ENCODE measurements around the gene METTL2B.
"Not testable (repeated sequence)": the region's sequence is repeated elsewhere in the genome, so short reads cannot be mapped to it uniquely, and the experiment has no call there.

The METTL2B gene

DNA sequence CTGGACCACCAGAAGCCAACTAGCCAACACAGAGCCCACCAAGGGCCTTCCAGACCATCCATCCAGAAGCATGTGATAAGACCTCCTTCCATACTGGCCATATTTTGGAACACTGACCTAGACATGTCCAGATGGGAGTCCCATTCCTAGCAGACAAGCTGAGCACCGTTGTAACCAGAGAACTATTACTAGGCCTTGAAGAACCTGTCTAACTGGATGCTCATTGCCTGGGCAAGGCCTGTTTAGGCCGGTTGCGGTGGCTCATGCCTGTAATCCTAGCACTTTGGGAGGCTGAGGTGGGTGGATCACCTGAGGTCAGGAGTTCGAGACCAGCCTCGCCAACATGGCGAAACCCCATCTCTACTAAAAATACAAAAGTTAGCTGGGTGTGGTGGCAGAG lies 19.2 kb upstream of the METTL2B start:
- not testable (repeated sequence) for H3K27me3 ChIP-seq (ENCODE audit: low read depth, low read length); H3K27ac ChIP-seq (ENCODE audit: low read length); H3K9me3 ChIP-seq (ENCODE audit: control insufficient read depth in 1 of 2, low read length in 2 of 2); H3K36me3 ChIP-seq (ENCODE audit: control insufficient read depth in 1 of 2, insufficient read depth in 2 of 2, low read length in 2 of 2)
- Histone ChIP-seq H3K4me3 (ENCODE audit: low read depth in 1 of 2, low read length in 2 of 2) (peak overlapping the region in 1 of 2 donors; percentile 13), H3K4me1 (ENCODE audit: control insufficient read depth in 1 of 2, insufficient read depth in 2 of 2, low read length in 2 of 2) (peaks cover 18 to 36% of the 10 kb centered on the region in 2 donors)

DNA sequence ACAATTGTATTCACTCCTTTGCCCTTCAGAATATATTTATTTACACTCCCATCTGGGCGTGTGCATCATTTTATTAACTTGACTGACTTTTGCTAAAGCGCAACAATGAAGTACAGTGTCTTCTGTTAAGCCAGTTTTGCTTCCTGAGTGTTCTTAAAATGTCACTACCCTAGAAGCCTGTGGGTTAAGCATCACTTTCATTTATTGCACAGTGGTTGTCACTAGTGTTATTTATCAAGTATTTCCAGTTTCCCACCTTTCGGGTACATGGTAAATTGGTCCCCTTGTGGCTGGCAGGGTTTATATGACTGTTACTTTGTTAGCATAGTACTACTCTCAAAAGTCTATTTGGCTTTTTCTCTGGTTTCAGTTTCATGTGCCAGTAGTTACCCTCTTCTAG lies 17.6 kb upstream of the METTL2B start:
- H3K4me1 ChIP-seq (ENCODE audit: control insufficient read depth in 1 of 2, insufficient read depth in 2 of 2, low read length in 2 of 2), result peaks cover 12 to 32% of the 10 kb centered on the region in 2 donors
- H3K27ac ChIP-seq (ENCODE audit: low read length), result peak overlapping the region; percentile 25
- no peak overlapping the region for H3K4me3 ChIP-seq (ENCODE audit: low read depth in 1 of 2, low read length in 2 of 2)
- H3K9me3 ChIP-seq (ENCODE audit: control insufficient read depth in 1 of 2, low read length in 2 of 2), result no peaks in the 10 kb centered on the region
- H3K27me3 ChIP-seq (ENCODE audit: low read depth, low read length), result no peaks in the 10 kb centered on the region
- H3K36me3 ChIP-seq (ENCODE audit: control insufficient read depth in 1 of 2, insufficient read depth in 2 of 2, low read length in 2 of 2), result no peaks in the 10 kb centered on the region

DNA sequence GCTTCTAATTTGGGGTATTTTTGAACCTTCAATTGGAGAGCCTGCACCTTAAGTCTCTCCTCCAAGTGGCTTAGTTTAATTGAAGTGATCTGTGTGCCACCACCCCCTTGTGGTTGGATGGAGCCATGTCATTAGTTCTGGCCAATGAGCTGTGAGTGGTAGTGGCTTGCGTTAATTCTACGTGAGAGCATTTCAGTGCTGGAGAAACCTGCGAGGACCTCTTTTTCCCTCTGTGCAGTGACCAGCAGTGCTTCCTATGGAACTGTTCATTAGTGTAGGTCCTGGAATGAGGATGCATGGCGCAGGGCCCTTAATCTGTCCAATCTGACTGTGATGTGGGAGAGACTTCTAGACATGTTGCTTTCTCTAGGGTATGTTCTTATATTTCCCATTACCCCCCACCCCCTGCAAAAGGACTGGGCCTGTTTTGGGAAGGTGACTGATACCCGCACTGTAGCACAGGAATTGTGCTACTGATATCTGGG lies 17.1 kb upstream of the METTL2B start:
- Histone ChIP-seq H3K27me3 (ENCODE audit: low read depth, low read length) (no peaks in the 10 kb centered on the region), H3K9me3 (ENCODE audit: control insufficient read depth in 1 of 2, low read length in 2 of 2) (no peaks in the 10 kb centered on the region), H3K4me3 (ENCODE audit: low read depth in 1 of 2, low read length in 2 of 2) (no peak overlapping the region), H3K36me3 (ENCODE audit: control insufficient read depth in 1 of 2, insufficient read depth in 2 of 2, low read length in 2 of 2) (no peaks in the 10 kb centered on the region), H3K27ac (ENCODE audit: low read length) (no peak overlapping the region), H3K4me1 (ENCODE audit: control insufficient read depth in 1 of 2, insufficient read depth in 2 of 2, low read length in 2 of 2) (peaks cover 9 to 27% of the 10 kb centered on the region in 2 donors)

DNA sequence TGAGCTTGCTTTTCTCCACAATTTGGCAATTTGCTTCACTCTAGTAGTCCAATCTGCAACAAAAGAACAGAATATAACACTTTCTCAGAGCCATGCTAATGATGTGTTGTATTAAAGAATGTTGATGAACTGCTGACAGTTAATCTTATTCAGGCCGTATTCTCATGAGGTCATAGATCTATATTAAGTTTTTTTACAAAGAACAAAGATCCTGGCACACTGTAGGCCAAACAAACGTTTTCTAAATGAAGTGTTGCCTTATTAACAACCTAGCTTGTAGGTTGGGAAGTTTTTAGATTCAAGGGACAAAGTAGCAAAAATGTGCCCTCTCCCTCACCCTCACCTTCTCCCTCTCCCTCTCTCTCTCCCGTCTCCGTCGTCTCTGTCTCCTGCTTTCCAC lies 14.1 kb upstream of the METTL2B start:
- no peak overlapping the region for H3K27ac ChIP-seq (ENCODE audit: low read length)
- H3K4me1 ChIP-seq (ENCODE audit: control insufficient read depth in 1 of 2, insufficient read depth in 2 of 2, low read length in 2 of 2), result peaks cover 8 to 9% of the 10 kb centered on the region in 2 donors
- no peaks in the 10 kb centered on the region for H3K36me3 ChIP-seq (ENCODE audit: control insufficient read depth in 1 of 2, insufficient read depth in 2 of 2, low read length in 2 of 2)
- H3K9me3 ChIP-seq (ENCODE audit: control insufficient read depth in 1 of 2, low read length in 2 of 2), result no peaks in the 10 kb centered on the region
- H3K27me3 ChIP-seq (ENCODE audit: low read depth, low read length), result no peaks in the 10 kb centered on the region
- no peak overlapping the region for H3K4me3 ChIP-seq (ENCODE audit: low read depth in 1 of 2, low read length in 2 of 2)

GRCh38 chr7:128463345-128463744 lies 13.2 kb upstream of the METTL2B start:
- not testable (repeated sequence) for H3K36me3 ChIP-seq (ENCODE audit: control insufficient read depth in 1 of 2, insufficient read depth in 2 of 2, low read length in 2 of 2); H3K4me1 ChIP-seq (ENCODE audit: control insufficient read depth in 1 of 2, insufficient read depth in 2 of 2, low read length in 2 of 2); H3K4me3 ChIP-seq (ENCODE audit: low read depth in 1 of 2, low read length in 2 of 2); H3K27ac ChIP-seq (ENCODE audit: low read length); H3K9me3 ChIP-seq (ENCODE audit: control insufficient read depth in 1 of 2, low read length in 2 of 2); H3K27me3 ChIP-seq (ENCODE audit: low read depth, low read length)

- H3K27me3 ChIP-seq (ENCODE audit: low read depth, low read length); H3K4me3 ChIP-seq (ENCODE audit: low read depth in 1 of 2, low read length in 2 of 2); H3K9me3 ChIP-seq (ENCODE audit: control insufficient read depth in 1 of 2, low read length in 2 of 2); H3K27ac ChIP-seq (ENCODE audit: low read length); H3K36me3 ChIP-seq (ENCODE audit: control insufficient read depth in 1 of 2, insufficient read depth in 2 of 2, low read length in 2 of 2); H3K4me1 ChIP-seq (ENCODE audit: control insufficient read depth in 1 of 2, insufficient read depth in 2 of 2, low read length in 2 of 2): not testable (repeated sequence)
Measured at GRCh38 chr7:128463933-128464332, 12.6 kb upstream of the METTL2B start.

DNA sequence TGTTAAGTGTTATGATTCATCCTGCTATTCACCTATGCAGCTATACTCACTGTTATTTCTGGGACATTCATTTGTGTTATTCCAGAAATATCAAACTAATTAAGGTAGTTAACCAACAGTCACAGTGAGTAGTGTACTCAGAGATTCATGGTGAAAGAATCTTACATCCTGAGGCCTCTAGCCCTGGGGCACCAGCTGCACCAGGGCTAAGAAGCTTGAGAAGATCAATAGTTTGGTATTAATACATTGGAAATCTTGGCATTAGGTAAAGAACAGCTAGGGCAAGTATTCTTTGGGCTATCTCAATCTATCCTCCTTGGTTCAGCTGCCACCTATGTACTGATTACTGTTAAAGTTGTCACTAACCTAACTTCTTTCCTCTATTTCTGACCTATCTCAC lies 9.7 kb upstream of the METTL2B start:
- not testable (repeated sequence) for H3K27ac ChIP-seq (ENCODE audit: low read length); H3K9me3 ChIP-seq (ENCODE audit: control insufficient read depth in 1 of 2, low read length in 2 of 2); H3K36me3 ChIP-seq (ENCODE audit: control insufficient read depth in 1 of 2, insufficient read depth in 2 of 2, low read length in 2 of 2); H3K4me3 ChIP-seq (ENCODE audit: low read depth in 1 of 2, low read length in 2 of 2); H3K27me3 ChIP-seq (ENCODE audit: low read depth, low read length); H3K4me1 ChIP-seq (ENCODE audit: control insufficient read depth in 1 of 2, insufficient read depth in 2 of 2, low read length in 2 of 2)

- not testable (repeated sequence) for H3K36me3 ChIP-seq (ENCODE audit: control insufficient read depth in 1 of 2, insufficient read depth in 2 of 2, low read length in 2 of 2); H3K27ac ChIP-seq (ENCODE audit: low read length); H3K4me1 ChIP-seq (ENCODE audit: control insufficient read depth in 1 of 2, insufficient read depth in 2 of 2, low read length in 2 of 2); H3K9me3 ChIP-seq (ENCODE audit: control insufficient read depth in 1 of 2, low read length in 2 of 2); H3K27me3 ChIP-seq (ENCODE audit: low read depth, low read length)
- peak overlapping the region; percentile 64 to 77 for H3K4me3 ChIP-seq (ENCODE audit: low read depth in 1 of 2, low read length in 2 of 2)
Measured at GRCh38 chr7:128477336-128477690, 765 bp downstream of the METTL2B start.

GRCh38 chr7:128479082-128479481 lies 2.5 kb downstream of the METTL2B start:
- not testable (repeated sequence) for H3K9me3 ChIP-seq (ENCODE audit: control insufficient read depth in 1 of 2, low read length in 2 of 2); H3K27ac ChIP-seq (ENCODE audit: low read length); H3K27me3 ChIP-seq (ENCODE audit: low read depth, low read length); H3K4me3 ChIP-seq (ENCODE audit: low read depth in 1 of 2, low read length in 2 of 2); H3K4me1 ChIP-seq (ENCODE audit: control insufficient read depth in 1 of 2, insufficient read depth in 2 of 2, low read length in 2 of 2)
- H3K36me3 ChIP-seq (ENCODE audit: control insufficient read depth in 1 of 2, insufficient read depth in 2 of 2, low read length in 2 of 2), result peaks cover 0 to 10% of the 10 kb centered on the region in 2 donors

- not testable (repeated sequence) for H3K4me1 ChIP-seq (ENCODE audit: control insufficient read depth in 1 of 2, insufficient read depth in 2 of 2, low read length in 2 of 2); H3K27me3 ChIP-seq (ENCODE audit: low read depth, low read length); H3K36me3 ChIP-seq (ENCODE audit: control insufficient read depth in 1 of 2, insufficient read depth in 2 of 2, low read length in 2 of 2); H3K27ac ChIP-seq (ENCODE audit: low read length); H3K9me3 ChIP-seq (ENCODE audit: control insufficient read depth in 1 of 2, low read length in 2 of 2); H3K4me3 ChIP-seq (ENCODE audit: low read depth in 1 of 2, low read length in 2 of 2)
Measured at GRCh38 chr7:128488134-128488533, 11.6 kb downstream of the METTL2B start.

- peaks cover 0 to 35% of the 10 kb centered on the region in 2 donors for H3K36me3 ChIP-seq (ENCODE audit: control insufficient read depth in 1 of 2, insufficient read depth in 2 of 2, low read length in 2 of 2)
- H3K27me3 ChIP-seq (ENCODE audit: low read depth, low read length), result no peaks in the 10 kb centered on the region
- no peak overlapping the region for H3K4me3 ChIP-seq (ENCODE audit: low read depth in 1 of 2, low read length in 2 of 2)
- H3K27ac ChIP-seq (ENCODE audit: low read length), result no peak overlapping the region
- H3K4me1 ChIP-seq (ENCODE audit: control insufficient read depth in 1 of 2, insufficient read depth in 2 of 2, low read length in 2 of 2), result no peaks in the 10 kb centered on the region
- no peaks in the 10 kb centered on the region for H3K9me3 ChIP-seq (ENCODE audit: control insufficient read depth in 1 of 2, low read length in 2 of 2)
Measured at GRCh38 chr7:128497405-128497804, 20.9 kb downstream of the METTL2B start.

- not testable (repeated sequence) for H3K27me3 ChIP-seq (ENCODE audit: low read depth, low read length); H3K4me1 ChIP-seq (ENCODE audit: control insufficient read depth in 1 of 2, insufficient read depth in 2 of 2, low read length in 2 of 2); H3K9me3 ChIP-seq (ENCODE audit: control insufficient read depth in 1 of 2, low read length in 2 of 2); H3K4me3 ChIP-seq (ENCODE audit: low read depth in 1 of 2, low read length in 2 of 2); H3K27ac ChIP-seq (ENCODE audit: low read length)
- peaks cover 0 to 14% of the 10 kb centered on the region in 2 donors for H3K36me3 ChIP-seq (ENCODE audit: control insufficient read depth in 1 of 2, insufficient read depth in 2 of 2, low read length in 2 of 2)
Measured at GRCh38 chr7:128505416-128505815, 28.9 kb downstream of the METTL2B start.

Measured in muscle layer of duodenum (tissue), 2 donors.